ENCODE results near the gene DCDC1.

- TF ChIP-seq EP300 (IDR thresholded peaks at IDR 0.05), result no peak
- TF ChIP-seq USF2 (IDR thresholded peaks at IDR 0.05), result no peak
- TF ChIP-seq RAD21 (conservative IDR thresholded peaks at IDR 0.05 in 1 of 2, IDR thresholded peaks at IDR 0.05 in 1 of 2), result no peak
- TF ChIP-seq, protein P1, sequence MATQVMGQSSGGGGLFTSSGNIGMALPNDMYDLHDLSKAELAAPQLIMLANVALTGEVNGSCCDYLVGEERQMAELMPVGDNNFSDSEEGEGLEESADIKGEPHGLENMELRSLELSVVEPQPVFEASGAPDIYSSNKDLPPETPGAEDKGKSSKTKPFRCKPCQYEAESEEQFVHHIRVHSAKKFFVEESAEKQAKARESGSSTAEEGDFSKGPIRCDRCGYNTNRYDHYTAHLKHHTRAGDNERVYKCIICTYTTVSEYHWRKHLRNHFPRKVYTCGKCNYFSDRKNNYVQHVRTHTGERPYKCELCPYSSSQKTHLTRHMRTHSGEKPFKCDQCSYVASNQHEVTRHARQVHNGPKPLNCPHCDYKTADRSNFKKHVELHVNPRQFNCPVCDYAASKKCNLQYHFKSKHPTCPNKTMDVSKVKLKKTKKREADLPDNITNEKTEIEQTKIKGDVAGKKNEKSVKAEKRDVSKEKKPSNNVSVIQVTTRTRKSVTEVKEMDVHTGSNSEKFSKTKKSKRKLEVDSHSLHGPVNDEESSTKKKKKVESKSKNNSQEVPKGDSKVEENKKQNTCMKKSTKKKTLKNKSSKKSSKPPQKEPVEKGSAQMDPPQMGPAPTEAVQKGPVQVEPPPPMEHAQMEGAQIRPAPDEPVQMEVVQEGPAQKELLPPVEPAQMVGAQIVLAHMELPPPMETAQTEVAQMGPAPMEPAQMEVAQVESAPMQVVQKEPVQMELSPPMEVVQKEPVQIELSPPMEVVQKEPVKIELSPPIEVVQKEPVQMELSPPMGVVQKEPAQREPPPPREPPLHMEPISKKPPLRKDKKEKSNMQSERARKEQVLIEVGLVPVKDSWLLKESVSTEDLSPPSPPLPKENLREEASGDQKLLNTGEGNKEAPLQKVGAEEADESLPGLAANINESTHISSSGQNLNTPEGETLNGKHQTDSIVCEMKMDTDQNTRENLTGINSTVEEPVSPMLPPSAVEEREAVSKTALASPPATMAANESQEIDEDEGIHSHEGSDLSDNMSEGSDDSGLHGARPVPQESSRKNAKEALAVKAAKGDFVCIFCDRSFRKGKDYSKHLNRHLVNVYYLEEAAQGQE (IDR thresholded peaks at IDR 0.05), result no peak
Observed at GRCh38 chr11:31060880-31061279, 308.7 kb downstream of the DCDC1 start.

Data from A549 (cell line).